OCI-LY3 (cell line): Measurements from ENCODE around the gene TCF12.

Experiments
- H2AFZ ChIP-seq: fragments of 200-600, 300-600 bp; shearing (Covaris generic); 2 replicates; pipeline ENCODE4 v1.6.0; 2014; ENCODE audit warnings: antibody characterized with exemption, low read depth, low read length
- H3K27ac ChIP-seq: fragments of 200-600, 300-600 bp; sonication (generic); 2 replicates; pipeline ENCODE4 v1.5.1; 2014; ENCODE audit warnings: mild to moderate bottlenecking, low read length, moderate library complexity, mixed read lengths
- H3K27me3 ChIP-seq: fragments of 200-600, 300-600 bp; sonication (generic); 2 replicates; pipeline ENCODE4 v1.6.1; 2014; ENCODE audit warnings: low read depth, low read length, mixed read lengths
- H3K36me3 ChIP-seq: fragments of 200-600, 300-600 bp; sonication (generic); replicated peaks from 2 replicates; pipeline ENCODE3; 2014; ENCODE audit warnings: low read depth, low read length, mixed read lengths
- H3K4me1 ChIP-seq: fragments of 300-600, 200-600 bp; sonication (generic); 2 replicates; pipeline ENCODE4 v1.6.1; 2014; ENCODE audit warnings: low read length, mixed read lengths
- H3K4me2 ChIP-seq: fragments of 200-600, 300-600 bp; sonication (generic); 2 replicates; pipeline ENCODE4 v1.6.1; 2014; ENCODE audit warnings: low read length, mixed read lengths
- H3K4me3 ChIP-seq: fragments of 300-600, 200-600 bp; sonication (generic); 2 replicates; pipeline ENCODE4 v1.5.1; 2014; ENCODE audit warnings: antibody characterized with exemption, mild to moderate bottlenecking, low read length, moderate library complexity
- H3K79me2 ChIP-seq: fragments of 300-600, 200-600 bp; shearing (Covaris generic); 2 replicates; pipeline ENCODE4 v1.6.1; 2014; ENCODE audit warnings: mild to moderate bottlenecking, low read length, mixed read lengths
- H3K9ac ChIP-seq: fragments of 300-600, 200-600 bp; shearing (Covaris generic); 2 replicates; pipeline ENCODE4 v1.6.0; 2014; ENCODE audit warnings: mild to moderate bottlenecking, low read length, moderate library complexity
- H3K9me3 ChIP-seq: fragments of 200-600, 300-600 bp; shearing (Covaris generic); 2 replicates; pipeline ENCODE4 v1.6.1; 2014; ENCODE audit warnings: low read length, mixed read lengths; ENCODE audit not compliant: insufficient read depth
- H4K20me1 ChIP-seq: fragments of 200-600, 300-600 bp; sonication (generic); 2 replicates; pipeline ENCODE4 v1.6.1; 2016; ENCODE audit warnings: low read length, mixed read lengths; ENCODE audit not compliant: insufficient read depth
- CTCF ChIP-seq: fragments of 200-600, 300-600 bp; sonication (generic); IDR thresholded peaks from 2 replicates; pipeline ENCODE4 v1.5.1; 2014; ENCODE audit warnings: antibody characterized with exemption, low read length, low read depth
- EZH2phosphoT487 ChIP-seq: fragments of 200-600 bp; shearing (Covaris generic); IDR thresholded peaks from 2 replicates; pipeline ENCODE4 v1.6.1; 2018; ENCODE audit warnings: antibody characterized with exemption, mixed run types, low read depth

TCF12 gene

DNA sequence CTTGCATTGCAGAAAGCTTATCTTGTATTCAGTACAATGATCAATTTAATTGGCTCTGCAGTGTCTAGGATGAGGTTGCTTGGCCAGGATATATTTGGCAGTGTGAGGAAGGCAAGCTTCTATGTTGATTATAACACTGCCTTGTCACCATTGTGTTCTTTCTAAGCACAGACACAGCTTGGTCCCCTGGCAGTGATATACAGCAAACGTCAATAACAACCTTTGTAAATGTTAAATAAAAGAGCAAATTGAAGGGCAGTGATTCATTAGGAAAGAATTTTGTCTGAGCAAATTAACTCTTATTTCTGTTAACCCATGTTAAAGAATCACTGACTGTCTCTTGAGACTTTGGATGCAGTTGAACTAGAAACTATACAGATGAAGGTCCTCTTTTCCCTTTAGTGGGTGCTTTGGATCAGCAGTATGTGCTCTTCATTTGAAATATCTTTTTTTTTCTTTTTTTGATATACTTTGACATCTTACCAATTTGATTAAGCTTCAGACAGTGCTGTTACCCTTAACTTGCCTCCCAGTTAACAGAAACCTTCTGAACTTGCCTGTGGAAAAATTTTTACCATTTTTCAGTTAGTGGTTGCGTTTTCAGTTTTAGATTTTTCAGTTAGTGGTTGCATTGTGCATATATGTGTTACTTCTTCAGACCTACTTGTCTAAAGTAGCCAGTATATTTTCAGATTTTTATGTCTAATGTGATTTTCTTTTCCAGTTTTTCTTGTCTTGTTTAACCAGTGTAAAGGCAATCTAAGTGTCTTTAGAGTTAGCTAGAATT lies 199.8 kb downstream of the TCF12 start:
- Histone ChIP-seq H3K9ac (no peak overlapping the region), H3K27ac (no peak overlapping the region)

GRCh38 chr15:57122080-57122840 lies 203.8 kb downstream of the TCF12 start:
- no peak overlapping the region for H3K4me2 ChIP-seq

More for the DNA sequence above, 199.8 kb downstream of the TCF12 start:
- Histone ChIP-seq H2AFZ (no peak overlapping the region), H3K79me2 (no peaks in the 10 kb centered on the region), H3K4me3 (no peak overlapping the region), H3K4me1 (no peaks in the 10 kb centered on the region), H3K27me3 (no peaks in the 10 kb centered on the region), H3K9me3 (no peaks in the 10 kb centered on the region), H3K4me2 (no peak overlapping the region), H4K20me1 (no peaks in the 10 kb centered on the region), H3K36me3 (no peaks in the 10 kb centered on the region)
- no peak for TF ChIP-seq EZH2phosphoT487
- no peak for TF ChIP-seq CTCF

GRCh38 chr15:57124036-57124435 lies 205.6 kb downstream of the TCF12 start:
- Histone ChIP-seq H3K4me3 (no peak overlapping the region), H3K4me2 (no peak overlapping the region), H3K9me3 (no peaks in the 10 kb centered on the region), H3K79me2 (no peaks in the 10 kb centered on the region), H3K27me3 (no peaks in the 10 kb centered on the region), H2AFZ (no peak overlapping the region), H3K36me3 (peaks cover 8% of the 10 kb centered on the region), H4K20me1 (no peaks in the 10 kb centered on the region), H3K9ac (no peak overlapping the region), H3K27ac (no peak overlapping the region), H3K4me1 (peaks cover 11% of the 10 kb centered on the region)
- no peak for TF ChIP-seq EZH2phosphoT487
- TF ChIP-seq CTCF, result no peak

More at GRCh38 chr15:57122080-57122840, 203.8 kb downstream of the TCF12 start:
- Histone ChIP-seq H3K9ac (no peak overlapping the region), H3K27me3 (no peaks in the 10 kb centered on the region), H2AFZ (no peak overlapping the region), H3K9me3 (no peaks in the 10 kb centered on the region), H3K27ac (no peak overlapping the region), H3K4me3 (no peak overlapping the region), H3K79me2 (no peaks in the 10 kb centered on the region), H3K4me1 (no peaks in the 10 kb centered on the region), H3K36me3 (no peaks in the 10 kb centered on the region), H4K20me1 (no peaks in the 10 kb centered on the region)
- TF ChIP-seq EZH2phosphoT487, result no peak
- no peak for TF ChIP-seq CTCF

GRCh38 chr15:57129064-57129463 lies 210.6 kb downstream of the TCF12 start:
- Histone ChIP-seq H3K4me1 (peaks cover 12% of the 10 kb centered on the region), H3K27ac (no peak overlapping the region), H3K9me3 (no peaks in the 10 kb centered on the region), H4K20me1 (no peaks in the 10 kb centered on the region), H3K36me3 (peaks cover 8% of the 10 kb centered on the region), H2AFZ (no peak overlapping the region), H3K79me2 (no peaks in the 10 kb centered on the region), H3K27me3 (no peaks in the 10 kb centered on the region), H3K4me3 (no peak overlapping the region), H3K9ac (no peak overlapping the region), H3K4me2 (no peak overlapping the region)
- TF ChIP-seq CTCF (no peak), EZH2phosphoT487 (no peak)
